HEK293 (cell line): ENCODE measurements around the gene PTPN12.

Experiments used
- CTCF ChIA-PET: fragments of 350-600 bp; formaldehyde crosslinking; extraction: SDS; loops from one replicate; lab custom pipeline; 2021; ENCODE audit warnings: antibody characterized with exemption; lab: Yijun Ruan, JAX
- POLR2A ChIA-PET: fragments of 300-600 bp; formaldehyde crosslinking; extraction: SDS; loops from one replicate; lab custom pipeline; 2020; ENCODE audit warnings: antibody characterized with exemption, inconsistent platforms; lab: Yijun Ruan, JAX
- H3K27ac ChIP-seq: fragments of 200-500 bp; sonication (Bioruptor generic); 2 replicates; pipeline ENCODE4 v1.5.1; 2014; ENCODE audit warnings: low read depth, low read length, control low read depth, inconsistent platforms; ENCODE audit errors: extremely low read depth
- H3K36me3 ChIP-seq, 2 experiments: fragments of 200-500 bp in 1 of 2; sonication (Bioruptor generic) in 1 of 2; 1 replicate in 1 of 2; 2 replicates in 1 of 2; pipeline ENCODE4 v1.5.1; 2014 to 2017; ENCODE audit warnings: inconsistent platforms in 2 of 2, low read length in 2 of 2; ENCODE audit not compliant: control insufficient read depth in 2 of 2, insufficient read depth in 1 of 2
- H3K4me1 ChIP-seq: fragments of 200-500 bp; sonication (Bioruptor generic); 2 replicates; pipeline ENCODE4 v1.5.1; 2014; ENCODE audit warnings: mild to moderate bottlenecking, low read length, inconsistent platforms; ENCODE audit not compliant: control insufficient read depth, insufficient read depth
- H3K4me3 ChIP-seq: 2 replicates; pipeline ENCODE4 v1.5.1; 2011; ENCODE audit warnings: low read depth, mild to moderate bottlenecking, control low read depth, low read length, moderate library complexity
- H3K9me3 ChIP-seq: fragments of 200-500 bp; sonication (Bioruptor generic); 2 replicates; pipeline ENCODE4 v1.5.1; 2014; ENCODE audit warnings: low read depth, low read length, inconsistent platforms; ENCODE audit not compliant: control insufficient read depth, insufficient read depth
- EGR2 ChIP-seq: fragments of 450-650 bp; formaldehyde crosslinking; IDR thresholded peaks from 2 replicates; pipeline ENCODE4 v1.5.1; 2016; ENCODE audit warnings: low read depth, missing biosample characterization, missing genetic modification characterization
- SCRT2 ChIP-seq: fragments of 450-650 bp; formaldehyde crosslinking; IDR thresholded peaks from 2 replicates; pipeline ENCODE4 v1.5.1; 2016; ENCODE audit warnings: missing biosample characterization, missing genetic modification characterization
- ZBTB17 ChIP-seq: fragments of 450-650 bp; formaldehyde crosslinking; IDR thresholded peaks from 2 replicates; pipeline ENCODE4 v1.5.1; 2016; ENCODE audit warnings: missing biosample characterization, missing genetic modification characterization
- ZBTB21 ChIP-seq: fragments of 450-650 bp; formaldehyde crosslinking; IDR thresholded peaks from 2 replicates; pipeline ENCODE4 v1.5.1; 2017; ENCODE audit warnings: missing biosample characterization, missing genetic modification characterization
- ZNF140 ChIP-seq: fragments of 450-650 bp; formaldehyde crosslinking; IDR thresholded peaks from 2 replicates; pipeline ENCODE4 v1.5.1; 2016; ENCODE audit warnings: missing biosample characterization, missing genetic modification characterization
- ZNF157 ChIP-seq: fragments of 450-650 bp; formaldehyde crosslinking; IDR thresholded peaks from 2 replicates; pipeline ENCODE4 v1.5.1; 2016; ENCODE audit warnings: missing biosample characterization, missing genetic modification characterization
- ZNF19 ChIP-seq: fragments of 450-650 bp; formaldehyde crosslinking; IDR thresholded peaks from 2 replicates; pipeline ENCODE4; 2016; ENCODE audit warnings: missing biosample characterization, missing genetic modification characterization, low read depth
- ZNF221 ChIP-seq: fragments of 450-650 bp; formaldehyde crosslinking; IDR thresholded peaks from 2 replicates; pipeline ENCODE4 v1.5.1; 2017; ENCODE audit warnings: missing biosample characterization, missing genetic modification characterization, borderline replicate concordance
- ZNF23 ChIP-seq: fragments of 450-650 bp; formaldehyde crosslinking; IDR thresholded peaks from 2 replicates; pipeline ENCODE4 v1.5.1; 2016; ENCODE audit warnings: missing biosample characterization, missing genetic modification characterization, borderline replicate concordance
- ZNF266 ChIP-seq: fragments of 450-650 bp; formaldehyde crosslinking; IDR thresholded peaks from 2 replicates; pipeline ENCODE4 v1.5.1; 2016; ENCODE audit warnings: missing biosample characterization, missing genetic modification characterization, low read depth
- ZNF311 ChIP-seq: fragments of 450-650 bp; formaldehyde crosslinking; IDR thresholded peaks from 2 replicates; pipeline ENCODE4 v1.5.1; 2017; ENCODE audit warnings: missing biosample characterization, missing genetic modification characterization, borderline replicate concordance
- ZNF423 ChIP-seq: fragments of 450-650 bp; formaldehyde crosslinking; IDR thresholded peaks from 2 replicates; pipeline ENCODE4 v1.5.1; 2016; ENCODE audit warnings: missing biosample characterization, missing genetic modification characterization
- ZNF621 ChIP-seq: fragments of 450-650 bp; formaldehyde crosslinking; IDR thresholded peaks from 2 replicates; pipeline ENCODE4 v1.5.1; 2017; ENCODE audit warnings: missing biosample characterization, missing genetic modification characterization
- ZNF837 ChIP-seq: fragments of 450-650 bp; formaldehyde crosslinking; IDR thresholded peaks from 2 replicates; pipeline ENCODE4 v1.5.1; 2016; ENCODE audit warnings: missing biosample characterization, missing genetic modification characterization
- TF ChIP-seq, protein P1 (sequence below): fragments of 450-650 bp; formaldehyde crosslinking; IDR thresholded peaks from 2 replicates; pipeline ENCODE4 v1.5.1; 2016; ENCODE audit warnings: missing biosample characterization, missing genetic modification characterization
- TF ChIP-seq, protein P2 (sequence below): fragments of 450-650 bp; formaldehyde crosslinking; conservative IDR thresholded peaks from 2 replicates; pipeline ENCODE4 v1.5.1; 2016; ENCODE audit warnings: low read depth, missing biosample characterization, missing genetic modification characterization

PTPN12 gene

DNA sequence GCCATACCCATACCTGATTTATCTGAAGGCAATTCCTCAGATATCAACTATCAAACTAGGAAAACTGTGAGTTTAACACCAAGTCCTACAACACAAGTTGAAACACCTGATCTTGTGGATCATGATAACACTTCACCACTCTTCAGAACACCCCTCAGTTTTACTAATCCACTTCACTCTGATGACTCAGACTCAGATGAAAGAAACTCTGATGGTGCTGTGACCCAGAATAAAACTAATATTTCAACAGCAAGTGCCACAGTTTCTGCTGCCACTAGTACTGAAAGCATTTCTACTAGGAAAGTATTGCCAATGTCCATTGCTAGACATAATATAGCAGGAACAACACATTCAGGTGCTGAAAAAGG, 90.2 kb downstream of the PTPN12 start (continued):
- TF ChIP-seq, protein P1, sequence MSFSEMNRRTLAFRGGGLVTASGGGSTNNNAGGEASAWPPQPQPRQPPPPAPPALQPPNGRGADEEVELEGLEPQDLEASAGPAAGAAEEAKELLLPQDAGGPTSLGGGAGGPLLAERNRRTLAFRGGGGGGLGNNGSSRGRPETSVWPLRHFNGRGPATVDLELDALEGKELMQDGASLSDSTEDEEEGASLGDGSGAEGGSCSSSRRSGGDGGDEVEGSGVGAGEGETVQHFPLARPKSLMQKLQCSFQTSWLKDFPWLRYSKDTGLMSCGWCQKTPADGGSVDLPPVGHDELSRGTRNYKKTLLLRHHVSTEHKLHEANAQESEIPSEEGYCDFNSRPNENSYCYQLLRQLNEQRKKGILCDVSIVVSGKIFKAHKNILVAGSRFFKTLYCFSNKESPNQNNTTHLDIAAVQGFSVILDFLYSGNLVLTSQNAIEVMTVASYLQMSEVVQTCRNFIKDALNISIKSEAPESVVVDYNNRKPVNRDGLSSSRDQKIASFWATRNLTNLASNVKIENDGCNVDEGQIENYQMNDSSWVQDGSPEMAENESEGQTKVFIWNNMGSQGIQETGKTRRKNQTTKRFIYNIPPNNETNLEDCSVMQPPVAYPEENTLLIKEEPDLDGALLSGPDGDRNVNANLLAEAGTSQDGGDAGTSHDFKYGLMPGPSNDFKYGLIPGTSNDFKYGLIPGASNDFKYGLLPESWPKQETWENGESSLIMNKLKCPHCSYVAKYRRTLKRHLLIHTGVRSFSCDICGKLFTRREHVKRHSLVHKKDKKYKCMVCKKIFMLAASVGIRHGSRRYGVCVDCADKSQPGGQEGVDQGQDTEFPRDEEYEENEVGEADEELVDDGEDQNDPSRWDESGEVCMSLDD (tag by site-specific recombination) = no peak
- no peak for TF ChIP-seq ZNF311

DNA sequence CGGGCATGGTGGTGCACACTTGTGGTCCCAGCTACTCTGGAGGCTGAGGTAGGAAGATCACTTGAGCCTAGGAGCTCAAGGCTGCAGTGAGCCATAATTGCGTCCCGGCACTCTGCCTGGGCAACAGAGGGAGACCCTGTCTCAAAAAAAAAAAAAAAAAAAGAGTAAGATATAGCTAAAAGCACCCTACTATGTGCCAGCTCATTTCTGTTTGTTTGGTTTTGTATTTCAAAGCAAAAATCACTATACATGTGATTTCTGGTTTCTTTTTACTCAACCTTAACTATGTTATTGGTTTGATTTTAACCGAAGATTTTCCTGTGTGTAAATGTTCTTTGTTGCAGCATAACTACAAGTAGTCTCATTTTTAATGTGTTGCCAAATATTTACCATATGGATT, 92.7 kb downstream of the PTPN12 start:
- H3K9me3 ChIP-seq = no peaks in the 10 kb centered on the region
- no peak overlapping the region for H3K4me3 ChIP-seq
- no peak for TF ChIP-seq ZNF837 (tag by site-specific recombination)
- TF ChIP-seq ZBTB17 (tag by site-specific recombination) = no peak
- TF ChIP-seq ZNF23 (tag by site-specific recombination) = no peak
- no peak for TF ChIP-seq ZNF621
- TF ChIP-seq, protein P2, sequence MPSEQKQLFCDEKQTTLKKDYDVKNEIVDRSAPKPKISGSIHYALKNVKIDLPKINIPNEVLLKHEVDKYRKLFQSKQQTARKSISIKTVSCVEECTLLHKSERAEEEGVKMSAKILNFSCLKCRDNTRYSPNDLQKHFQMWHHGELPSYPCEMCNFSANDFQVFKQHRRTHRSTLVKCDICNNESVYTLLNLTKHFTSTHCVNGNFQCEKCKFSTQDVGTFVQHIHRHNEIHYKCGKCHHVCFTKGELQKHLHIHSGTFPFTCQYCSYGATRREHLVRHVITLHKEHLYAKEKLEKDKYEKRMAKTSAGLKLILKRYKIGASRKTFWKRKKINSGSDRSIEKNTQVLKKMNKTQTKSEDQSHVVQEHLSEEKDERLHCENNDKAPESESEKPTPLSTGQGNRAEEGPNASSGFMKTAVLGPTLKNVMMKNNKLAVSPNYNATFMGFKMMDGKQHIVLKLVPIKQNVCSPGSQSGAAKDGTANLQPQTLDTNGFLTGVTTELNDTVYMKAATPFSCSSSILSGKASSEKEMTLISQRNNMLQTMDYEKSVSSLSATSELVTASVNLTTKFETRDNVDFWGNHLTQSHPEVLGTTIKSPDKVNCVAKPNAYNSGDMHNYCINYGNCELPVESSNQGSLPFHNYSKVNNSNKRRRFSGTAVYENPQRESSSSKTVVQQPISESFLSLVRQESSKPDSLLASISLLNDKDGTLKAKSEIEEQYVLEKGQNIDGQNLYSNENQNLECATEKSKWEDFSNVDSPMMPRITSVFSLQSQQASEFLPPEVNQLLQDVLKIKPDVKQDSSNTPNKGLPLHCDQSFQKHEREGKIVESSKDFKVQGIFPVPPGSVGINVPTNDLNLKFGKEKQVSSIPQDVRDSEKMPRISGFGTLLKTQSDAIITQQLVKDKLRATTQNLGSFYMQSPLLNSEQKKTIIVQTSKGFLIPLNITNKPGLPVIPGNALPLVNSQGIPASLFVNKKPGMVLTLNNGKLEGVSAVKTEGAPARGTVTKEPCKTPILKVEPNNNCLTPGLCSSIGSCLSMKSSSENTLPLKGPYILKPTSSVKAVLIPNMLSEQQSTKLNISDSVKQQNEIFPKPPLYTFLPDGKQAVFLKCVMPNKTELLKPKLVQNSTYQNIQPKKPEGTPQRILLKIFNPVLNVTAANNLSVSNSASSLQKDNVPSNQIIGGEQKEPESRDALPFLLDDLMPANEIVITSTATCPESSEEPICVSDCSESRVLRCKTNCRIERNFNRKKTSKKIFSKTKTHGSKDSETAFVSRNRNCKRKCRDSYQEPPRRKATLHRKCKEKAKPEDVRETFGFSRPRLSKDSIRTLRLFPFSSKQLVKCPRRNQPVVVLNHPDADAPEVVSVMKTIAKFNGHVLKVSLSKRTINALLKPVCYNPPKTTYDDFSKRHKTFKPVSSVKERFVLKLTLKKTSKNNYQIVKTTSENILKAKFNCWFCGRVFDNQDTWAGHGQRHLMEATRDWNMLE (tag by site-specific recombination) = no peak
- TF ChIP-seq ZNF140 (tag by site-specific recombination) = no peak
- no peak for TF ChIP-seq EGR2 (tag by site-specific recombination)
- H3K36me3 ChIP-seq = peaks cover 21 to 22% of the 10 kb centered on the region in 2 experiments
- CTCF ChIA-PET = no interaction called here
- no peak overlapping the region for H3K27ac ChIP-seq
- POLR2A ChIA-PET = no interaction called here
- H3K4me1 ChIP-seq = no peaks in the 10 kb centered on the region

DNA sequence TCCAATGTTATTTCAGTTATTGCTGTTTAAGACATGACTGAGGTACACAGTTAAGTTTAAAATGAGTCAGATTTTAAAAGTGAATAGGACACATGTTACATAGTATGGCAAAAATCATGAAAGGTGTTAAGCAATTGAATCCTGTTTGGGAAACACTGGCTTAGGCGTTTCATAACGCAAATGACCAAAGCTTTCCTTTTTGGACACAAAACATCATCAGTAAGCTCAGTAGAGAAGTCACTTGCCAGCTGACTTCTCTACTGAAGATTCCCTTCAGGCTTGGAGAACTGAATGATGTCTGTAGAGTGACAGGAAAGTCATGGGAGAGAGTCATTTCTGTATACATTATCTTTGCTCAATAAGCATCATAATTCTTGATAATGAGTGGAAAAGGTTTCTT, 94.7 kb downstream of the PTPN12 start:
- TF ChIP-seq ZNF221 (no peak), ZNF19 (tag by site-specific recombination) (no peak), SCRT2 (tag by site-specific recombination) (no peak), ZBTB21 (tag by site-specific recombination) (no peak), ZNF423 (tag by site-specific recombination) (no peak), ZNF157 (tag by site-specific recombination) (no peak), ZNF266 (no peak)
- Histone ChIP-seq H3K36me3 (peaks cover 17 to 29% of the 10 kb centered on the region in 2 experiments), H3K4me1 (no peaks in the 10 kb centered on the region), H3K9me3 (no peaks in the 10 kb centered on the region), H3K27ac (no peak overlapping the region), H3K4me3 (no peak overlapping the region)
- ChIA-PET POLR2A (no interaction called here), CTCF (interaction anchor here (1.3 kb wide), 1 partner anchor 20 kb away, joined by 4 read pairs; no protein-coding TSS in a partner anchor)
